HEK293 (cell line): Measurements from ENCODE around the gene KRTAP13-2.
A peak's percentile ranks its signal among the peaks of the same experiment; 100 is the strongest.

Source experiments
- CTCF ChIA-PET: fragments of 350-600 bp; formaldehyde crosslinking; extraction: SDS; loops from one replicate; lab custom pipeline; 2021; ENCODE audit warnings: antibody characterized with exemption; lab: Yijun Ruan, JAX
- POLR2A ChIA-PET: fragments of 300-600 bp; formaldehyde crosslinking; extraction: SDS; loops from one replicate; lab custom pipeline; 2020; ENCODE audit warnings: antibody characterized with exemption, inconsistent platforms; lab: Yijun Ruan, JAX
- H3K27ac ChIP-seq: fragments of 200-500 bp; sonication (Bioruptor generic); 2 replicates; pipeline ENCODE4 v1.5.1; 2014; ENCODE audit warnings: low read depth, low read length, control low read depth, inconsistent platforms; ENCODE audit errors: extremely low read depth
- H3K36me3 ChIP-seq, 2 experiments: fragments of 200-500 bp in 1 of 2; sonication (Bioruptor generic) in 1 of 2; 1 replicate in 1 of 2; 2 replicates in 1 of 2; pipeline ENCODE4 v1.5.1; 2014 to 2017; ENCODE audit warnings: inconsistent platforms in 2 of 2, low read length in 2 of 2; ENCODE audit not compliant: control insufficient read depth in 2 of 2, insufficient read depth in 1 of 2
- H3K4me1 ChIP-seq: fragments of 200-500 bp; sonication (Bioruptor generic); 2 replicates; pipeline ENCODE4 v1.5.1; 2014; ENCODE audit warnings: mild to moderate bottlenecking, low read length, inconsistent platforms; ENCODE audit not compliant: control insufficient read depth, insufficient read depth
- H3K4me3 ChIP-seq: 2 replicates; pipeline ENCODE4 v1.5.1; 2011; ENCODE audit warnings: low read depth, mild to moderate bottlenecking, control low read depth, low read length, moderate library complexity
- H3K9me3 ChIP-seq: fragments of 200-500 bp; sonication (Bioruptor generic); 2 replicates; pipeline ENCODE4 v1.5.1; 2014; ENCODE audit warnings: low read depth, low read length, inconsistent platforms; ENCODE audit not compliant: control insufficient read depth, insufficient read depth
- IKZF3 ChIP-seq: fragments of 450-650 bp; IDR thresholded peaks from 2 replicates; pipeline ENCODE4 v1.5.0; 2018; ENCODE audit warnings: missing biosample characterization, mild to moderate bottlenecking, missing genetic modification characterization, moderate library complexity
- KLF7 ChIP-seq: fragments of 450-650 bp; formaldehyde crosslinking; IDR thresholded peaks from 2 replicates; pipeline ENCODE4 v1.5.1; 2016; ENCODE audit warnings: missing biosample characterization, missing genetic modification characterization, borderline replicate concordance
- SALL2 ChIP-seq: fragments of 450-650 bp; formaldehyde crosslinking; IDR thresholded peaks from 2 replicates; pipeline ENCODE4 v1.5.0; 2017; ENCODE audit warnings: missing biosample characterization, mild to moderate bottlenecking, missing genetic modification characterization, borderline replicate concordance
- SCRT1 ChIP-seq: fragments of 450-650 bp; formaldehyde crosslinking; IDR thresholded peaks from 2 replicates; pipeline ENCODE4 v1.5.1; 2016; ENCODE audit warnings: missing biosample characterization, missing genetic modification characterization, borderline replicate concordance
- SP7 ChIP-seq: fragments of 450-650 bp; formaldehyde crosslinking; IDR thresholded peaks from 2 replicates; pipeline ENCODE4 v1.5.1; 2016; ENCODE audit warnings: missing biosample characterization, missing genetic modification characterization
- ZBTB1 ChIP-seq: fragments of 450-650 bp; formaldehyde crosslinking; IDR thresholded peaks from 2 replicates; pipeline ENCODE4 v1.5.1; 2016; ENCODE audit warnings: missing biosample characterization, missing genetic modification characterization
- ZNF248 ChIP-seq: fragments of 450-650 bp; formaldehyde crosslinking; IDR thresholded peaks from 2 replicates; pipeline ENCODE4 v1.5.1; 2017; ENCODE audit warnings: missing biosample characterization, missing genetic modification characterization
- ZNF280C ChIP-seq: fragments of 450-650 bp; formaldehyde crosslinking; IDR thresholded peaks from 2 replicates; pipeline ENCODE4 v1.5.1; 2016; ENCODE audit warnings: missing biosample characterization, missing genetic modification characterization
- ZNF324 ChIP-seq: fragments of 450-650 bp; formaldehyde crosslinking; IDR thresholded peaks from 2 replicates; pipeline ENCODE4 v1.5.1; 2016; ENCODE audit warnings: missing biosample characterization, missing genetic modification characterization
- ZNF394 ChIP-seq: fragments of 450-650 bp; formaldehyde crosslinking; IDR thresholded peaks from 2 replicates; pipeline ENCODE4 v1.5.1; 2016; ENCODE audit warnings: missing biosample characterization, missing genetic modification characterization, mild to moderate bottlenecking, moderate library complexity, borderline replicate concordance
- ZNF404 ChIP-seq: fragments of 450-650 bp; formaldehyde crosslinking; IDR thresholded peaks from 2 replicates; pipeline ENCODE4 v1.5.1; 2017; ENCODE audit warnings: missing biosample characterization, missing genetic modification characterization
- ZNF639 ChIP-seq: fragments of 450-650 bp; formaldehyde crosslinking; IDR thresholded peaks from 2 replicates; pipeline ENCODE4 v1.5.1; 2016; ENCODE audit warnings: missing biosample characterization, missing genetic modification characterization
- ZNF654 ChIP-seq: fragments of 450-650 bp; formaldehyde crosslinking; IDR thresholded peaks from 2 replicates; pipeline ENCODE4 v1.5.1; 2016; ENCODE audit warnings: low read depth, missing biosample characterization, missing genetic modification characterization
- ZNF692 ChIP-seq: fragments of 450-650 bp; formaldehyde crosslinking; IDR thresholded peaks from 2 replicates; pipeline ENCODE4 v1.5.1; 2016; ENCODE audit warnings: missing biosample characterization, missing genetic modification characterization
- ZNF785 ChIP-seq: fragments of 450-650 bp; formaldehyde crosslinking; IDR thresholded peaks from 2 replicates; pipeline ENCODE4 v1.5.1; 2016; ENCODE audit warnings: missing biosample characterization, missing genetic modification characterization

Gene KRTAP13-2

GRCh38 chr21:30345014-30345413, 27.1 kb downstream of the KRTAP13-2 start:
- H3K4me3 ChIP-seq, result no peak overlapping the region
- POLR2A ChIA-PET, result no interaction called here
- CTCF ChIA-PET, result interaction anchor here (0.6 to 1.9 kb wide), 11 partner anchors 9 to 150 kb away, joined by 3 to 8 read pairs (median 3); no protein-coding TSS in a partner anchor

GRCh38 chr21:30340714-30341573, 31.1 kb downstream of the KRTAP13-2 start:
- Histone ChIP-seq H3K36me3 (no peaks in the 10 kb centered on the region), H3K4me3 (no peak overlapping the region), H3K9me3 (no peaks in the 10 kb centered on the region), H3K4me1 (no peaks in the 10 kb centered on the region), H3K27ac (no peak overlapping the region)
- ChIA-PET CTCF (interaction anchor here (0.6 to 2.8 kb wide), 20 partner anchors 7 to 747 kb away, joined by 3 to 18 read pairs (median 4); no protein-coding TSS in a partner anchor), POLR2A (no interaction called here)
- 0 out of 2 replicates have a peak, but pooled peaks have one; percentile 11 for TF ChIP-seq ZNF394 (tag by site-specific recombination)
- TF ChIP-seq ZNF692 (tag by site-specific recombination), result no peak
- TF ChIP-seq ZNF654 (tag by site-specific recombination), result peak; percentile 40

More at GRCh38 chr21:30345014-30345413, 27.1 kb downstream of the KRTAP13-2 start:
- Histone ChIP-seq H3K36me3 (no peaks in the 10 kb centered on the region), H3K27ac (no peak overlapping the region), H3K9me3 (no peaks in the 10 kb centered on the region), H3K4me1 (0 out of 2 replicates have a peak, but pooled peaks cover 2% of the 10 kb centered on the region)
- no peak for TF ChIP-seq ZBTB1
- TF ChIP-seq KLF7 (tag by site-specific recombination), result no peak
- TF ChIP-seq ZNF324, result no peak
- TF ChIP-seq SALL2 (tag by site-specific recombination), result no peak
- no peak for TF ChIP-seq ZNF248 (tag by site-specific recombination)
- no peak for TF ChIP-seq IKZF3 (tag by site-specific recombination)
- no peak for TF ChIP-seq ZNF280C (tag by site-specific recombination)

- TF ChIP-seq ZNF639 (tag by site-specific recombination) (no peak), ZNF785 (tag by site-specific recombination) (no peak), SP7 (tag by site-specific recombination) (no peak), SCRT1 (tag by site-specific recombination) (no peak), ZNF404 (tag by site-specific recombination) (no peak)
- H3K4me1 ChIP-seq, result no peaks in the 10 kb centered on the region
- no peak overlapping the region for H3K4me3 ChIP-seq
- ChIA-PET POLR2A (no interaction called here), CTCF (interaction anchor here (2.4 kb wide), 1 partner anchor 70 kb away, joined by 7 read pairs; no protein-coding TSS in a partner anchor)
- H3K36me3 ChIP-seq, result no peaks in the 10 kb centered on the region
- H3K9me3 ChIP-seq, result no peaks in the 10 kb centered on the region
- no peak overlapping the region for H3K27ac ChIP-seq
Measured at GRCh38 chr21:30338717-30339116, 33.4 kb downstream of the KRTAP13-2 start.
